Measurements from ENCODE around the gene MCEMP1.

DNA sequence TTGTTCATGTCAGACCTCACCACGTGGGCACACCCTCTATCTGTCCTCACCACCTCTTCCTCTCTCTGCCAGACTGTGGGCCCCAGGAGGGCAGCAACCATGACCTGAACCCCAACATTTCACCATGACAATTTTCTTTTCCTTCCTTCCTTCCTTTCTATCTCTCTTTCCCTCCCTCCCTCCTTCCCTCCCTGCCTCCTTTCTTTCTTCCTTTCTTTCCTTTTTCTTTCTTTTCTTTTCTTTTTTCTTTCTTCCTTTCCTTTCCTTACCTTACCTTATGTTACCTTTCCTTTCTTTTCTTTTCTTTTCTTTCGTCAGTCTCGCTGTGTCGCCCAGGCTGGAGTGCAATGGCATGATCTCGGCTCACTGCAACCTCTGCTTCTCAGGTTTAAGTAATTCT lies 33.7 kb downstream of the MCEMP1 start:
- TF ChIP-seq, protein P1, sequence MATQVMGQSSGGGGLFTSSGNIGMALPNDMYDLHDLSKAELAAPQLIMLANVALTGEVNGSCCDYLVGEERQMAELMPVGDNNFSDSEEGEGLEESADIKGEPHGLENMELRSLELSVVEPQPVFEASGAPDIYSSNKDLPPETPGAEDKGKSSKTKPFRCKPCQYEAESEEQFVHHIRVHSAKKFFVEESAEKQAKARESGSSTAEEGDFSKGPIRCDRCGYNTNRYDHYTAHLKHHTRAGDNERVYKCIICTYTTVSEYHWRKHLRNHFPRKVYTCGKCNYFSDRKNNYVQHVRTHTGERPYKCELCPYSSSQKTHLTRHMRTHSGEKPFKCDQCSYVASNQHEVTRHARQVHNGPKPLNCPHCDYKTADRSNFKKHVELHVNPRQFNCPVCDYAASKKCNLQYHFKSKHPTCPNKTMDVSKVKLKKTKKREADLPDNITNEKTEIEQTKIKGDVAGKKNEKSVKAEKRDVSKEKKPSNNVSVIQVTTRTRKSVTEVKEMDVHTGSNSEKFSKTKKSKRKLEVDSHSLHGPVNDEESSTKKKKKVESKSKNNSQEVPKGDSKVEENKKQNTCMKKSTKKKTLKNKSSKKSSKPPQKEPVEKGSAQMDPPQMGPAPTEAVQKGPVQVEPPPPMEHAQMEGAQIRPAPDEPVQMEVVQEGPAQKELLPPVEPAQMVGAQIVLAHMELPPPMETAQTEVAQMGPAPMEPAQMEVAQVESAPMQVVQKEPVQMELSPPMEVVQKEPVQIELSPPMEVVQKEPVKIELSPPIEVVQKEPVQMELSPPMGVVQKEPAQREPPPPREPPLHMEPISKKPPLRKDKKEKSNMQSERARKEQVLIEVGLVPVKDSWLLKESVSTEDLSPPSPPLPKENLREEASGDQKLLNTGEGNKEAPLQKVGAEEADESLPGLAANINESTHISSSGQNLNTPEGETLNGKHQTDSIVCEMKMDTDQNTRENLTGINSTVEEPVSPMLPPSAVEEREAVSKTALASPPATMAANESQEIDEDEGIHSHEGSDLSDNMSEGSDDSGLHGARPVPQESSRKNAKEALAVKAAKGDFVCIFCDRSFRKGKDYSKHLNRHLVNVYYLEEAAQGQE (IDR thresholded peaks at IDR 0.05; ENCODE audit: insufficient read depth in 1 of 2, low read depth in 2 of 2, low read length in 1 of 2): no peak
- no peak for TF ChIP-seq POLR2AphosphoS5 (IDR thresholded peaks at IDR 0.05; ENCODE audit: low read depth, low read length)
